ENCODE data around the gene TBC1D14. TPM values are rescaled to one million over a fixed set of nuclear protein-coding genes. Genes with fewer than 3 reads are reported as not detected.

TBC1D14 gene
- total and polyA plus RNA-seq, 3 donors from 2014 or later, result 78.0 to 98.8 (median 87.6) TPM

- TF ChIP-seq POLR2A (IDR thresholded peaks at IDR 0.05) (no peak), CTCF (IDR thresholded peaks at IDR 0.05) (no peak)
- Histone ChIP-seq H3K27me3 (no peaks in the 10 kb centered on the region), H3K36me3 (ENCODE audit: low read depth, missing control alignments) (no peaks in the 10 kb centered on the region), H3K9me3 (no peaks in the 10 kb centered on the region), H3K4me3 (no peak overlapping the region), H3K27ac (no peak overlapping the region), H3K4me1 (no peaks in the 10 kb centered on the region)
- 92 to 95% methylated on average over 5 of the region's 5 CpGs for WGBS, 2 donors
- intact Hi-C loops (cut with DNase I; ENCODE audit: low total_unique reads), result no loop called here
- DNase-seq, result no peak
Measured at GRCh38 chr4:7009564-7009963, 99.9 kb downstream of the TBC1D14 start.

GRCh38 chr4:7013175-7013574 lies 103.5 kb downstream of the TBC1D14 start:
- TF ChIP-seq CTCF (IDR thresholded peaks at IDR 0.05), result no peak
- TF ChIP-seq POLR2A (IDR thresholded peaks at IDR 0.05), result no peak
- intact Hi-C loops (cut with DNase I; ENCODE audit: low total_unique reads), result no loop called here
- WGBS, 2 donors, result 88 to 91% methylated on average over 11 of the region's 11 CpGs
- Histone ChIP-seq H3K4me3 (no peak overlapping the region), H3K27me3 (no peaks in the 10 kb centered on the region), H3K4me1 (no peaks in the 10 kb centered on the region), H3K27ac (no peak overlapping the region), H3K9me3 (no peaks in the 10 kb centered on the region), H3K36me3 (ENCODE audit: low read depth, missing control alignments) (no peaks in the 10 kb centered on the region)
- no peak for DNase-seq

- WGBS, 2 donors, result 87 to 96% methylated on average over 12 of the region's 12 CpGs
- Histone ChIP-seq H3K9me3 (no peaks in the 10 kb centered on the region), H3K27me3 (no peaks in the 10 kb centered on the region), H3K4me1 (no peaks in the 10 kb centered on the region), H3K36me3 (ENCODE audit: low read depth, missing control alignments) (no peaks in the 10 kb centered on the region), H3K4me3 (no peak overlapping the region), H3K27ac (no peak overlapping the region)
- no peak for TF ChIP-seq POLR2A (IDR thresholded peaks at IDR 0.05)
- no peak for TF ChIP-seq CTCF (IDR thresholded peaks at IDR 0.05)
- no peak for DNase-seq
- intact Hi-C loops (cut with DNase I; ENCODE audit: low total_unique reads), result no loop called here
Measured at GRCh38 chr4:7014815-7015214, 105.2 kb downstream of the TBC1D14 start.

GRCh38 chr4:7015383-7016035 lies 105.9 kb downstream of the TBC1D14 start:
- DNase-seq, result no peak
- Histone ChIP-seq H3K4me1 (no peaks in the 10 kb centered on the region), H3K9me3 (no peaks in the 10 kb centered on the region), H3K27ac (no peak overlapping the region), H3K4me3 (no peak overlapping the region), H3K27me3 (no peaks in the 10 kb centered on the region), H3K36me3 (ENCODE audit: low read depth, missing control alignments) (no peaks in the 10 kb centered on the region)
- no peak for TF ChIP-seq CTCF (IDR thresholded peaks at IDR 0.05)
- no peak for TF ChIP-seq POLR2A (IDR thresholded peaks at IDR 0.05)
- 87 to 94% methylated on average over 12 of the region's 12 CpGs for WGBS, 2 donors
- intact Hi-C loops (cut with DNase I; ENCODE audit: low total_unique reads), result no loop called here

GRCh38 chr4:7016086-7016485 lies 106.5 kb downstream of the TBC1D14 start:
- DNase-seq, result no peak
- Histone ChIP-seq H3K4me1 (no peaks in the 10 kb centered on the region), H3K4me3 (no peak overlapping the region), H3K27ac (no peak overlapping the region), H3K36me3 (ENCODE audit: low read depth, missing control alignments) (no peaks in the 10 kb centered on the region), H3K9me3 (no peaks in the 10 kb centered on the region), H3K27me3 (no peaks in the 10 kb centered on the region)
- TF ChIP-seq POLR2A (IDR thresholded peaks at IDR 0.05), result no peak
- TF ChIP-seq CTCF (IDR thresholded peaks at IDR 0.05), result no peak
- WGBS, 2 donors, result 69 to 72% methylated on average over 8 to 11 of the region's 11 CpGs
- intact Hi-C loops (cut with DNase I; ENCODE audit: low total_unique reads), result no loop called here

Measured in testis (tissue), 3 donors.